Right lung (tissue), 5 donors: Measurements from ENCODE around the gene RENBP. TPM values are rescaled to one million over a fixed set of nuclear protein-coding genes. Genes with fewer than 3 reads are reported as not detected.

Source experiments
- DNase-seq, 2 donors: peaks; one replicate each; pipeline ENCODE4 v3.0.0-alpha.2; 2013
- polyA plus RNA-seq, 5 donors: library from polyadenylated mRNA; unstranded; fragments of 120-200 nt; gene quantifications; one replicate each; pipeline versions ENCODE4 v1.2.1 to v1.2.3, GENCODE V29; 2013; ENCODE audit warnings: inconsistent platforms in 1 of 5, low replicate concordance in 1 of 5; ENCODE audit not compliant: insufficient read length in 5 of 5, insufficient read depth in 1 of 5

Gene RENBP
- polyA plus RNA-seq, 5 donors: 4.1 to 7.8 (median 6.3) TPM

- DNase-seq: no peak
Measured at GRCh38 chrX:153921511-153922446, 22.7 kb downstream of the RENBP start.

- DNase-seq: no peak
Measured at GRCh38 chrX:153921070-153921469, 23.4 kb downstream of the RENBP start.

DNA sequence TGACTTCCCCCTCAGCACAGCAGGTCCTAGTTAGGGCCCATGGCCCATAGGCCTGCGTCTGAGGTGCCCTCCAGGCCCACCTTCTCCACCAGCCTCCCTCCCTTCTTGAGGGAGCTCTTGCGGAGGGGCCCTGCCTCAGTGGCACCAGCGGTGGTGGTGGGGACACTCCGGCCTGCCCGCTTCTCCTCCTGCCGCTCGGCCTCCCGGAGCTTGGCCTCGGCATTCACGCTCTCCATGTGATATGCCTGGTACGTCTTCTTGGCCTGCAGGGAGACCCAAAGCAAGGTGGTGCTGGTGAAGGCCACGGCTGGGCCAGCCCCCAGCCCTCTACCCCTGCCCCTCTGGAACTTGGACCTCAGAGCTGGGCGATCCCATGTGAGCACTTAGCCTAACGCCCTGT lies 23.9 kb downstream of the RENBP start:
- no peak for DNase-seq

DNA sequence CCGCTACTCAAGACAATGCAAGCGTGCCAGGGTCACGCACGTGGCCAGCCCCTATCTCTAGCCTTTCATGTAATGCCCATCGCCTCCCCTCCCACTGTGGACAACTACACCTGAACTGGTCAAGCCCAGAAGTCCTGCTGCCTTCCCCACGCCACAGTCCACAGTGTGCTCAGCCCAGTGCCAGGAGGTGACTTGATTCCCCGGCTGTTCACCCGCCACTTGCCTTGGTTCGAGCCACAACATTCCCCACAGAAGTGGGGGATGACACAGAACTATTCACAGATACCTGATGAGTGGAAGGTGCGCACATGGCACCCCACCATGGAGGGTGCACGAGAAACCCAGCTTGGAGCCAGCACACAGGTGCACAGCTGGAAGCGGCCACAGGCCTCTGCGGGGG lies 25.2 kb downstream of the RENBP start:
- no peak for DNase-seq

DNA sequence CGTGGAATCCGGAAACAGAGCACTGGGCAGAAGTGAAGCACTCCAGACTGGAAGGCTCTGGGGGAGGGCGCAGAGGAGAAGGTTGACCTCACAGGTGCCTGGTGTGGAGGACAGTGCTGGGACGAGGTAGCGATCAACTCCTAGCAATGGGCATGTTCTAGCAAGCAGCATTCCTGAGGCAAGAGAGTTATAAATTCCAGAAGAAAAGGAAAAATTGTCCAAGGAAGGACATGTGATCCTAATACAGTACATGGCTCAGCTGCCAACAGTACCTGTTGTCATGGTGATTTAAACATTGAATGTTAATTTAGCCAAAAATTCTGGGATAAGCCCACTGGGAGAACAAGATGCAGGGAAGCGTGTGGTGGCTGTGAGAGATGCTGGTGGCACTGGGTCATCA lies 26.6 kb downstream of the RENBP start:
- no peak for DNase-seq

DNA sequence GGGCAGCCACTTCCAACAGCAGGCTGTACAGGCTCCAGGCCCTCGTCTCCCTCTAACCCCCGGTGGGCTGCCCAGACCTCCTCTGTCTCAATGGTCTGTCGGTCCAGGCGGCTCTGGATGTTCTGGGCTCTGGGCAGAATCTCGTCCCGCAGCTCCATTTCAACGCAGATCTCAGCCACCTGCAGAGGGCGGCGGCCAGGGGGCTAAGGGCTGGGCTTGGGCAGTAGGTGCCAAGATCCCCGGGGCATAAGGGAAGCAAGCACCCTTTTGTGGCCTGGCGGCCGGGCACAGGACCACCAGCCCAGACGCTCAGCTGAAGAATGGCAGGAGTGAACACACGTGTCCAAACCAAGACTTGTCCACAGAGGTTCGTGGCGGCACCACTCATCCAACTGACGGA lies 30.7 kb downstream of the RENBP start:
- DNase-seq: no peak

DNA sequence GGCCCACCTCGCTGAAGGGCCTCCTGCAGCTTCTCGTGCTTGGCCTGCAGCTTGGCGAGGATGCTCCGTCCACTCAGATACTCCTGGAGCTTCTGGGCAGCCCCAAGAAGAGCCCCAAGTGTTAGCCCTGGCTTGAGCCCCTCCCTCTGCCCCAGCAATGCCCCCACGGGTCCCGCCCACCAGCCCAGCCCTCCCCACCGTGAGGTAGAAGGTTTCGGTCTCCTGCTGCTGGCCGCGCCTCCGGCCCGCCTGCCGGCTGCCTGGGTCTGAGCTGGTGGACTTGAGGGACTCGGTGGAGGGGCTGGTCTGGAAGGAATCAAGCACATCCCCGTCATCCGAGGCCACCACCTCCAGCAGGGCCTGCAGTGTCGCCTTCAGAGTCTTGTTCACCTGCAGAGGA lies 31.2 kb downstream of the RENBP start:
- no peak for DNase-seq

DNA sequence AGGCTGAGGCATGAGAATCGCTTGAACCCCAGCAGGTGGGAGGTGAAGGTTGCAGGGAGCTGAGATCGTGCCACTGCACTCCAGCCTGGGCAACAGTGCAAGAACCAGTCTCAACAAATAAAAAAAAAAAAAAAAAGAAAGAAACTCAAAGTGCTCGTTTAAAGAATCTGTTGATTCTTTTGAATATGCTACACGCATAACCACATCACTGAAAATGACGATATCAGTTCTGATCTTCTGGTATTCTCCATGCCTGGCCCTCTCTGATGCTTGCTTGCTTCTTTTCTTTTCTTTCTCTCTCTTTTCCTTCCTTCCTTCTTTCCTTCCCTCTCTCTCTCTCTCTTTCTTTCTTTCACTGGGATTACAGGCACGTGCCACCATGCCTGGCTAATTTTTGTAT lies 32.6 kb downstream of the RENBP start:
- DNase-seq: no peak

- no peak for DNase-seq
Measured at GRCh38 chrX:153910446-153910845, 34.0 kb downstream of the RENBP start.

DNA sequence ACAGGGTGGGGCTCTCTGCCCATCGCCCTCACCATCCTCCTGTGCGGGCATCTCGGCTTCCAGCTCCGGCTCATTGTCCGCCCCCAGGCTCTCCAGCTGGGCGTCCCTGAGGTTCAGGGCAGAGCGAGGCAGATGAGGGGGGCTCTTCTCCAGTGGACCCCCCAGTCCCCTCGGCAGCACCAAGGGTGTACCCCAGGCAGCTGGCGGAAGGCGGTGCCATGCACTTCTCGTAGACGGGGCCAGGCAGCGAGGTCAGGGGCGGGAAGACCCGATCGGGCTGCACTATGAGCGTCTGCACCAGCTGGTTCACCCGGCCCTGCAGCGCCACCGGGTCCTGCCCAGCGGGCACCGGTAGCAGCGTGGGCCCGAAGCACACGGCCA lies 34.5 kb downstream of the RENBP start:
- DNase-seq: no peak

GRCh38 chrX:153909024-153909979 lies 35.1 kb downstream of the RENBP start:
- DNase-seq: no peak

GRCh38 chrX:153908219-153908860 lies 36.1 kb downstream of the RENBP start:
- DNase-seq: no peak

DNA sequence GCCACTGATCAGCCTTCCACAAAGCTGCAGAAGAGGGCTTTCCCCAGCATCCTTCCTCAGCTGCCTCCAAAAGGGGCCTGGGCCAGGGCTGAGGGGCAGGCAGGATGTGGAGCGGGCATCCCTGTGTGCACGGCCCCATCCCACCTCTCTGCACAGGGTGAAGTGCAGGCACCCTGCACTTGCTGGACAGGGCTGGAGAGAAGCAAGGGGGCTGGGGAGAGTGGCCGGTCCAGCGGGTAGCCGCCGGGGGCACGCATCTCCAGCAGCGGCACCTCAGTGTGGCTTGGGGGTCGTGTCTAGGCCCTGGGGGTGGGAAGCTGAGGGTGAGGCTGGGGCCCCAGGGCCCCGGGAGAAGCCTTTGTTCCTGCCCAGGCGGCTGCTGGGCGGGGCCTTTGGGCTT lies 37.0 kb downstream of the RENBP start:
- DNase-seq: no peak

DNA sequence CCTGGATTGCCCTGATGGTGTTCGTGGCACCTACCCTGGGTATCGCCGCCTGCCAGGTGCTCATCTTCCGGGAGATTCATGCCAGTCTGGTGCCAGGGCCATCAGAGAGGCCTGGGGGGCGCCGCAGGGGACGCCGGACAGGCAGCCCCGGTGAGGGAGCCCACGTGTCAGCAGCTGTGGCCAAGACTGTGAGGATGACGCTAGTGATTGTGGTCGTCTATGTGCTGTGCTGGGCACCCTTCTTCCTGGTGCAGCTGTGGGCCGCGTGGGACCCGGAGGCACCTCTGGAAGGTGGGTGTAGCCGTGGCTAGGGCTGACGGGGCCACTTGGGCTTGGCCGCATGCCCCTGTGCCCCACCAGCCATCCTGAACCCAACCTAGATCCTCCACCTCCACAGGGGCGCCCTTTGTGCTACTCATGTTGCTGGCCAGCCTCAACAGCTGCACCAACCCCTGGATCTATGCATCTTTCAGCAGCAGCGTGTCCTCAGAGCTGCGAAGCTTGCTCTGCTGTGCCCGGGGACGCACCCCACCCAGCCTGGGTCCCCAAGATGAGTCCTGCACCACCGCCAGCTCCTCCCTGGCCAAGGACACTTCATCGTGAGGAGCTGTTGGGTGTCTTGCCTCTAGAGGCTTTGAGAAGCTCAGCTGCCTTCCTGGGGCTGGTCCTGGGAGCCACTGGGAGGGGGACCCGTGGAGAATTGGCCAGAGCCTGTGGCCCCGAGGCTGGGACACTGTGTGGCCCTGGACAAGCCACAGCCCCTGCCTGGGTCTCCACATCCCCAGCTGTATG lies 38.1 kb downstream of the RENBP start:
- DNase-seq: no peak

DNA sequence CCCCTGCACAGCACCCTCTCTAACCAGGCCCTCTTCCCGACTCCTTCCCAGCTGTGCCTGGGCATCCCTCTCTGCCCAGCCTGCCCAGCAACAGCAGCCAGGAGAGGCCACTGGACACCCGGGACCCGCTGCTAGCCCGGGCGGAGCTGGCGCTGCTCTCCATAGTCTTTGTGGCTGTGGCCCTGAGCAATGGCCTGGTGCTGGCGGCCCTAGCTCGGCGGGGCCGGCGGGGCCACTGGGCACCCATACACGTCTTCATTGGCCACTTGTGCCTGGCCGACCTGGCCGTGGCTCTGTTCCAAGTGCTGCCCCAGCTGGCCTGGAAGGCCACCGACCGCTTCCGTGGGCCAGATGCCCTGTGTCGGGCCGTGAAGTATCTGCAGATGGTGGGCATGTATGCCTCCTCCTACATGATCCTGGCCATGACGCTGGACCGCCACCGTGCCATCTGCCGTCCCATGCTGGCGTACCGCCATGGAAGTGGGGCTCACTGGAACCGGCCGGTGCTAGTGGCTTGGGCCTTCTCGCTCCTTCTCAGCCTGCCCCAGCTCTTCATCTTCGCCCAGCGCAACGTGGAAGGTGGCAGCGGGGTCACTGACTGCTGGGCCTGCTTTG lies 38.9 kb downstream of the RENBP start:
- DNase-seq: no peak

- DNase-seq: no peak
Measured at GRCh38 chrX:153903991-153904957, 40.2 kb downstream of the RENBP start, which contains the start of gene AVPR2. Gene AVPR2 (plus strand): TSS chrX:153904673. CDS start chrX:153905146, 473 bp downstream.

- no peak for DNase-seq
Measured at GRCh38 chrX:153903238-153903980, 41.0 kb downstream of the RENBP start.

GRCh38 chrX:153902385-153902784 lies 42.1 kb downstream of the RENBP start:
- DNase-seq: no peak

GRCh38 chrX:153901753-153902140 lies 42.7 kb downstream of the RENBP start:
- DNase-seq: no peak
